ENCODE measurements around the gene CACYBP.
"Not testable (repeated sequence)": the region's sequence is repeated elsewhere in the genome, so short reads cannot be mapped to it uniquely, and the experiment has no call there.

- TF ChIP-seq CTCF, POLR2A, POLR2AphosphoS5 (IDR thresholded peaks at IDR 0.05): not testable (repeated sequence)
Observed at GRCh38 chr1:175023922-175024242, 24.1 kb downstream of the CACYBP start.
